ENCODE data around the gene MINDY2. TPM values are rescaled to one million over a fixed set of nuclear protein-coding genes. Genes with fewer than 3 reads are reported as not detected.

Gene MINDY2
- total RNA-seq, 1 donor = 19.9 TPM

DNA sequence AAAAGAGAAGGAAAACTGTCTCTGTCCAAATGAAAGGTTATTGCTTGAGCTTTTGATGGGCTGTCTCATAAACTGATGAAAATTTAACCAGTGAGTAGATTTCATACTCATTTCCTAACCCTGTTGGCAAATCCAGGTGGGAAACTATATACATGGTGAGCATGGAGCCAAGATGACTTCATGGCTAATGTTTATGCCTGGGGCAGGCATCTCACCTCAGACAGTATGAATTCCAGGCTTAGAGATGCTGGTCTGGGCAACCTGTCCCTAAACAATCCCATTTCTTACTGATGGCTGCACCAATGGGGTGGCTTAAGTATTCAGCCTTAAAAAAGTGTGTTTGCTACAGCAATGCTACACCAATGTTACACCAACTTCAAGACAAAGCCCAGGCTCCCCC lies 104.2 kb downstream of the MINDY2 start:
- Histone ChIP-seq H2AFZ (ENCODE audit: low read length) (no peak overlapping the region), H3K79me2 (ENCODE audit: insufficient read depth, low read length) (no peaks in the 10 kb centered on the region), H3K27ac (ENCODE audit: low read depth, low read length) (no peak overlapping the region), H4K20me1 (ENCODE audit: insufficient read depth, low read length) (no peaks in the 10 kb centered on the region), H3K4me3 (ENCODE audit: insufficient read depth, low read length) (no peak overlapping the region), H3K36me3 (ENCODE audit: insufficient read depth, low read length) (peaks cover 26% of the 10 kb centered on the region), H3K4me1 (ENCODE audit: insufficient read depth, low read length) (peaks cover 13% of the 10 kb centered on the region), H3K4me2 (ENCODE audit: insufficient read depth, low read length) (no peak overlapping the region), H3K9me3 (ENCODE audit: low read depth, low read length) (no peaks in the 10 kb centered on the region), H3K27me3 (ENCODE audit: insufficient read depth, low read length) (no peaks in the 10 kb centered on the region)
- TF ChIP-seq, protein P1, sequence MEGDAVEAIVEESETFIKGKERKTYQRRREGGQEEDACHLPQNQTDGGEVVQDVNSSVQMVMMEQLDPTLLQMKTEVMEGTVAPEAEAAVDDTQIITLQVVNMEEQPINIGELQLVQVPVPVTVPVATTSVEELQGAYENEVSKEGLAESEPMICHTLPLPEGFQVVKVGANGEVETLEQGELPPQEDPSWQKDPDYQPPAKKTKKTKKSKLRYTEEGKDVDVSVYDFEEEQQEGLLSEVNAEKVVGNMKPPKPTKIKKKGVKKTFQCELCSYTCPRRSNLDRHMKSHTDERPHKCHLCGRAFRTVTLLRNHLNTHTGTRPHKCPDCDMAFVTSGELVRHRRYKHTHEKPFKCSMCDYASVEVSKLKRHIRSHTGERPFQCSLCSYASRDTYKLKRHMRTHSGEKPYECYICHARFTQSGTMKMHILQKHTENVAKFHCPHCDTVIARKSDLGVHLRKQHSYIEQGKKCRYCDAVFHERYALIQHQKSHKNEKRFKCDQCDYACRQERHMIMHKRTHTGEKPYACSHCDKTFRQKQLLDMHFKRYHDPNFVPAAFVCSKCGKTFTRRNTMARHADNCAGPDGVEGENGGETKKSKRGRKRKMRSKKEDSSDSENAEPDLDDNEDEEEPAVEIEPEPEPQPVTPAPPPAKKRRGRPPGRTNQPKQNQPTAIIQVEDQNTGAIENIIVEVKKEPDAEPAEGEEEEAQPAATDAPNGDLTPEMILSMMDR (IDR thresholded peaks at IDR 0.05; ENCODE audit: extremely low read depth, low read depth, low read length) = no peak
- DNase-seq (ENCODE audit: insufficient read length, low spot score, missing footprints) = no peak

DNA sequence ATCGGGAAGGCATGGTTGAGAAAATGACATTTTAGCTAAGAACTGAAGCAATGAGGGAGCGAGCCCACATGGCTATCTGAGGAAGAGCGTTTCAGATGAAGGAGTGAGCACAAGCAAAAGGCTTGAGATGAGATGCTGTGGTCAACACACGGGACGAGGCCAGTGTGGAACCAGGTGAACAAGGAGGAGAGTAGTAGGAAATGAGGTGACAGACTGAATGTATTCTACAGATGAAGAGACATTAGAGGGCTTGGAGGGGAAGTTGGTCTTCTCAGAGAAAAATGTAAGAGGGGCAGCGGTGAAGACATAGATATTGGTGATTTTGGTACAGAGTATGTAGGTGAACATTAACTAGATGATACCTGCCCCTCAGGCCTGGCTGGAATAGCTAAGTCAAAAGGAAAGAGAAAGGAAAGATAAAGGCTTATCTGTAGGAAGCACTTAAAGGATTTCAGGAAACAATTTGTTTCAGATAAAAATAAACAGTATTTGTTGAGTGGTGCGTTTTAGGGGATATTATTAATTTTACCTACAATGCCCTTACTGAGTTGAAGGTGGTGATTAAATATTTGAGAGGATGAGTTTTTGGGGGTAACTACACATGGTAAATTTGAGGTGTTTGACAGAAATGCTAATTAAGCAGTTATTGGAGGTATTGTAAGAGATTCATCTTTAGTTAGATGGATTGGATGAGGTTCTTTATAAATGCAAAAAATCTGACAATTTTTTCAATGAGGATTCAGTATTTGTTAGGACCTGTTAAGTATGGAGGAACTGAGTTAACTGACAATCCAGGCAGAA lies 105.4 kb downstream of the MINDY2 start:
- Histone ChIP-seq H3K4me2 (ENCODE audit: insufficient read depth, low read length) (no peak overlapping the region), H4K20me1 (ENCODE audit: insufficient read depth, low read length) (no peaks in the 10 kb centered on the region), H2AFZ (ENCODE audit: low read length) (no peak overlapping the region), H3K27me3 (ENCODE audit: insufficient read depth, low read length) (no peaks in the 10 kb centered on the region), H3K79me2 (ENCODE audit: insufficient read depth, low read length) (no peaks in the 10 kb centered on the region), H3K27ac (ENCODE audit: low read depth, low read length) (peak overlapping the region; percentile 25), H3K4me1 (ENCODE audit: insufficient read depth, low read length) (peaks cover 13% of the 10 kb centered on the region), H3K36me3 (ENCODE audit: insufficient read depth, low read length) (peaks cover 37% of the 10 kb centered on the region), H3K4me3 (ENCODE audit: insufficient read depth, low read length) (no peak overlapping the region), H3K9me3 (ENCODE audit: low read depth, low read length) (no peaks in the 10 kb centered on the region)
- no peak for DNase-seq (ENCODE audit: insufficient read length, low spot score, missing footprints)
- TF ChIP-seq, protein P1 (IDR thresholded peaks at IDR 0.05; ENCODE audit: extremely low read depth, low read depth, low read length) = no peak

DNA sequence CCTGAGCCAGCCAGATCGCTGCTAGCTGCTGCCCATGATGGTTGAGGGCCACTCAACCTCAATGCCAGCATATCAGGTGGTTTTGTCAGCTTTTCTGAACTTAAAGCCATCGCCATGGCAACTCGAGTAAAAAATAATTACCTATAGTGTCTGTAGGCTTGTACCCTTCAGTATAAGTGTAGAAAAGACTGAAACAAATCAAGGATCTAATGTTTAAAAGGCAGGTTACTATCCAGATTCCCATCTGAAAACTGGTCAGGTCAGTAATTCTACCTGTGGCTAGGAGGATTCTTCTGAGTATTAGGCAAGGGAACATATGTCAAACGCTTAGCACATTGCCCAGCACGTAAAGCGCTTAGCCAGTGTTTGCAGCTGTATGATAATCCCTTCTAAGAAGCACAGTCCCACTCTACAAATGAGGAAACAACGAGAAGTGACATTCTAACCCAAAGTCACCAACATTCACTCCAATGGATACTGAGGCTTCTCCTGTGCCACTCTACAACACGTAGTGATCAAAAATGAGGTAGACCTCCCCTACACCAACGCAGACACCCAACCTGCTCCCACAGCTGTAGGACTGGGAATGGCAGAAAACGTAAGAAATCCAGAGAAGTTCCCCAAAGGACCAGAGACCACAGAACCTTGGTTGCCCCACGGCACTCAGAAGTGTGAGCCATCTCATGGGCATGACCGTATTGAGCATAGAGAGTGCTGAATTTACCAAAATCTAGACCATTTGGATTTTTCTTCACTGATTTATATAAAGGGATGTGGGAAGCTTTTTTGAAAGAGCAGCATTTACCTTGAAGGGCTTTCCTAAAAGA lies 107.1 kb downstream of the MINDY2 start:
- TF ChIP-seq, protein P1 (IDR thresholded peaks at IDR 0.05; ENCODE audit: extremely low read depth, low read depth, low read length) = no peak
- Histone ChIP-seq H3K36me3 (ENCODE audit: insufficient read depth, low read length) (peaks cover 53% of the 10 kb centered on the region), H3K27me3 (ENCODE audit: insufficient read depth, low read length) (no peaks in the 10 kb centered on the region), H4K20me1 (ENCODE audit: insufficient read depth, low read length) (no peaks in the 10 kb centered on the region), H3K9me3 (ENCODE audit: low read depth, low read length) (no peaks in the 10 kb centered on the region), H3K27ac (ENCODE audit: low read depth, low read length) (no peak overlapping the region), H3K4me2 (ENCODE audit: insufficient read depth, low read length) (no peak overlapping the region), H3K4me1 (ENCODE audit: insufficient read depth, low read length) (peaks cover 7% of the 10 kb centered on the region), H2AFZ (ENCODE audit: low read length) (no peak overlapping the region), H3K79me2 (ENCODE audit: insufficient read depth, low read length) (no peaks in the 10 kb centered on the region), H3K4me3 (ENCODE audit: insufficient read depth, low read length) (no peak overlapping the region)
- no peak for DNase-seq (ENCODE audit: insufficient read length, low spot score, missing footprints)

DNA sequence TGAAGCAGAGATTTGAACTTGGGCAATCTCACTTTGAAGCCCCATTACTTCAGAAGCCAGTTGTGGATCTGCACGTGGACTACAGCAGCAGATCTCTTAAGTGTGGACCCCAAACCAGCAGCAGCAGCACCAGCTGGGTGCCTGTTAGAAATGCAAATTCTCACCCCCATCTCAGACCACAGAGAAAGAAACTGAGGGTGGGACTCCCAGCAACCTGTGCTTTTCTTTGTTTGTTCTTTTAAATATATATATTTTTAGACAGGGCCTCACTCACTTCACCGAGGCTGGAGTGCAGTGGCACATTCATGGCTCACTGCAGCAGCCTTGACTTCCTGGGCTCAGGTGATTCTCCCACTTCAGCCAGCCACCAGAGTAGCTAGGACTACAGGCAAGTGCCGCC lies 109.2 kb downstream of the MINDY2 start:
- H2AFZ ChIP-seq (ENCODE audit: low read length) = no peak overlapping the region
- H3K9me3 ChIP-seq (ENCODE audit: low read depth, low read length) = no peaks in the 10 kb centered on the region
- DNase-seq (ENCODE audit: insufficient read length, low spot score, missing footprints) = no peak
- no peak overlapping the region for H3K27ac ChIP-seq (ENCODE audit: low read depth, low read length)
- peaks cover 70% of the 10 kb centered on the region for H3K36me3 ChIP-seq (ENCODE audit: insufficient read depth, low read length)
- H3K79me2 ChIP-seq (ENCODE audit: insufficient read depth, low read length) = no peaks in the 10 kb centered on the region
- H3K27me3 ChIP-seq (ENCODE audit: insufficient read depth, low read length) = no peaks in the 10 kb centered on the region
- no peak overlapping the region for H3K4me3 ChIP-seq (ENCODE audit: insufficient read depth, low read length)
- H3K4me1 ChIP-seq (ENCODE audit: insufficient read depth, low read length) = peaks cover 3% of the 10 kb centered on the region
- H4K20me1 ChIP-seq (ENCODE audit: insufficient read depth, low read length) = peaks cover 5% of the 10 kb centered on the region
- H3K4me2 ChIP-seq (ENCODE audit: insufficient read depth, low read length) = no peak overlapping the region
- TF ChIP-seq, protein P1 (IDR thresholded peaks at IDR 0.05; ENCODE audit: extremely low read depth, low read depth, low read length) = no peak
